HepG2 (cell line): ENCODE results near the gene KIF2C. TPM values are rescaled to one million over a fixed set of nuclear protein-coding genes. Genes with fewer than 3 reads are reported as not detected.

Experiments
- AKAP8 ChIP-seq: sonication (generic); formaldehyde crosslinking; IDR thresholded peaks from 2 replicates; pipeline ENCODE4 v1.5.1; 2020; ENCODE audit warnings: mild to moderate bottlenecking, missing genetic modification reagents
- ELF3 ChIP-seq: IDR thresholded peaks from 2 replicates; pipeline ENCODE4 v1.6.1; 2016; ENCODE audit warnings: missing genetic modification reagents, missing compliant biosample characterization
- HHEX ChIP-seq: IDR thresholded peaks from 2 replicates; pipeline ENCODE4 v1.6.1; 2016; ENCODE audit warnings: control low read depth
- HNF4A ChIP-seq: sonication (generic); formaldehyde crosslinking; IDR thresholded peaks from 2 replicates; pipeline ENCODE4 v1.4.0; 2020; ENCODE audit warnings: missing genetic modification reagents
- ISX ChIP-seq: sonication (generic); formaldehyde crosslinking; conservative IDR thresholded peaks from 2 replicates; pipeline ENCODE4 v1.5.0; 2020; ENCODE audit warnings: missing genetic modification reagents
- KMT2B ChIP-seq: IDR thresholded peaks from 2 replicates; pipeline ENCODE4 v1.6.1; 2016; ENCODE audit warnings: missing genetic modification reagents, missing compliant biosample characterization
- NBN ChIP-seq: fragments of 450-650 bp; conservative IDR thresholded peaks from 2 replicates; pipeline ENCODE4 v1.6.1; 2017
- NPAS2 ChIP-seq: sonication (generic); formaldehyde crosslinking; IDR thresholded peaks from 2 replicates; pipeline ENCODE4 v1.8.0; 2022; ENCODE audit warnings: mild to moderate bottlenecking, missing genetic modification reagents, borderline replicate concordance
- SAP130 ChIP-seq: IDR thresholded peaks from 2 replicates; pipeline ENCODE4 v1.6.1; 2016; ENCODE audit warnings: low read depth
- SRSF9 ChIP-seq: fragments of 200-400 bp; formaldehyde crosslinking; IDR thresholded peaks from 2 replicates; pipeline ENCODE4 v1.6.1; 2018; ENCODE audit warnings: borderline replicate concordance, mild to moderate bottlenecking, low read depth, low read length; ENCODE audit not compliant: insufficient read depth, poor library complexity, severe bottlenecking
- STAT5B ChIP-seq: sonication (generic); formaldehyde crosslinking; IDR thresholded peaks from 2 replicates; pipeline ENCODE4 v1.4.0; 2020; ENCODE audit warnings: missing genetic modification reagents
- TBX2 ChIP-seq: sonication (generic); formaldehyde crosslinking; IDR thresholded peaks from 2 replicates; pipeline ENCODE4 v1.5.0; 2020; ENCODE audit warnings: missing genetic modification reagents, mild to moderate bottlenecking, borderline replicate concordance
- ZNF207 ChIP-seq: fragments of 450-650 bp; IDR thresholded peaks from 2 replicates; pipeline ENCODE4 v1.6.1; 2016; ENCODE audit warnings: antibody characterized with exemption, borderline replicate concordance
- ZNF337 ChIP-seq: sonication (generic); formaldehyde crosslinking; IDR thresholded peaks from 2 replicates; pipeline ENCODE4 v1.5.1; 2020; ENCODE audit warnings: missing genetic modification reagents, low read depth, mild to moderate bottlenecking, borderline replicate concordance
- ZNF441 ChIP-seq: sonication (generic); formaldehyde crosslinking; IDR thresholded peaks from 2 replicates; pipeline ENCODE4 v1.7.0; 2021; ENCODE audit warnings: missing genetic modification reagents, borderline replicate concordance
- ZNF451 ChIP-seq: sonication (generic); formaldehyde crosslinking; IDR thresholded peaks from 2 replicates; pipeline ENCODE4 v1.5.0; 2020; ENCODE audit warnings: mild to moderate bottlenecking, missing genetic modification reagents
- ZNF543 ChIP-seq: sonication (generic); formaldehyde crosslinking; IDR thresholded peaks from 2 replicates; pipeline ENCODE4 v1.4.0; 2020; ENCODE audit warnings: mild to moderate bottlenecking, missing genetic modification reagents
- ZNF564 ChIP-seq: sonication (generic); formaldehyde crosslinking; IDR thresholded peaks from 2 replicates; pipeline ENCODE4 v1.8.1; 2023; ENCODE audit warnings: mild to moderate bottlenecking, missing genetic modification reagents
- ZNF776 ChIP-seq: sonication (generic); formaldehyde crosslinking; IDR thresholded peaks from 2 replicates; pipeline ENCODE4 v1.4.0; 2020; ENCODE audit warnings: mild to moderate bottlenecking, missing genetic modification reagents
- ZNF792 ChIP-seq: IDR thresholded peaks from 2 replicates; pipeline ENCODE4 v1.6.1; 2016
- ZSCAN25 ChIP-seq: sonication (generic); formaldehyde crosslinking; IDR thresholded peaks from 2 replicates; pipeline ENCODE4 v1.8.0; 2022; ENCODE audit warnings: mild to moderate bottlenecking, missing genetic modification reagents
- polyA plus RNA-seq, 8 experiments: library from polyadenylated mRNA; depleted of rRNA in 3 of 8; stranded (reverse) in 7 of 8; unstranded in 1 of 8; fragments of >200 nt; fragmentation: Illumina TruSeq in 4 of 8; extraction: Trizol in 4 of 8; gene quantifications; 2 replicates each; pipeline versions ENCODE4 v1.2.1 to v1.2.3, GENCODE V29; 2011 to 2016; ENCODE audit warnings: low read depth in 4 of 8, missing spikeins in 1 of 8, mixed read lengths in 1 of 8; ENCODE audit not compliant: insufficient read depth in 1 of 8
- total RNA-seq, 5 experiments: library from RNA; depleted of rRNA; stranded (reverse); fragments of >200 nt; fragmentation: Illumina TruSeq; extraction: Trizol; gene quantifications; 2 replicates each; pipeline ENCODE4 v1.2.3, GENCODE V29; 2016; ENCODE audit warnings: low read depth in 1 of 5
- TF ChIP-seq, protein P1 (sequence below): sonication (generic); formaldehyde crosslinking; IDR thresholded peaks from 2 replicates; pipeline ENCODE4 v1.4.0; 2020; ENCODE audit warnings: mild to moderate bottlenecking, missing genetic modification reagents, borderline replicate concordance
- TF ChIP-seq, protein P2 (sequence below): IDR thresholded peaks from 2 replicates; pipeline ENCODE4 v1.6.1; 2016
- TF ChIP-seq, protein P3 (sequence below): sonication (generic); formaldehyde crosslinking; IDR thresholded peaks from 2 replicates; pipeline ENCODE4 v1.4.0; 2020; ENCODE audit warnings: mild to moderate bottlenecking, missing genetic modification reagents

KIF2C gene
- total and polyA plus RNA-seq, 2 of the 13 experiments (the other 11 are each of a cell fraction or from before 2014, with no cell fraction given): 29.7 to 53.7 TPM

DNA sequence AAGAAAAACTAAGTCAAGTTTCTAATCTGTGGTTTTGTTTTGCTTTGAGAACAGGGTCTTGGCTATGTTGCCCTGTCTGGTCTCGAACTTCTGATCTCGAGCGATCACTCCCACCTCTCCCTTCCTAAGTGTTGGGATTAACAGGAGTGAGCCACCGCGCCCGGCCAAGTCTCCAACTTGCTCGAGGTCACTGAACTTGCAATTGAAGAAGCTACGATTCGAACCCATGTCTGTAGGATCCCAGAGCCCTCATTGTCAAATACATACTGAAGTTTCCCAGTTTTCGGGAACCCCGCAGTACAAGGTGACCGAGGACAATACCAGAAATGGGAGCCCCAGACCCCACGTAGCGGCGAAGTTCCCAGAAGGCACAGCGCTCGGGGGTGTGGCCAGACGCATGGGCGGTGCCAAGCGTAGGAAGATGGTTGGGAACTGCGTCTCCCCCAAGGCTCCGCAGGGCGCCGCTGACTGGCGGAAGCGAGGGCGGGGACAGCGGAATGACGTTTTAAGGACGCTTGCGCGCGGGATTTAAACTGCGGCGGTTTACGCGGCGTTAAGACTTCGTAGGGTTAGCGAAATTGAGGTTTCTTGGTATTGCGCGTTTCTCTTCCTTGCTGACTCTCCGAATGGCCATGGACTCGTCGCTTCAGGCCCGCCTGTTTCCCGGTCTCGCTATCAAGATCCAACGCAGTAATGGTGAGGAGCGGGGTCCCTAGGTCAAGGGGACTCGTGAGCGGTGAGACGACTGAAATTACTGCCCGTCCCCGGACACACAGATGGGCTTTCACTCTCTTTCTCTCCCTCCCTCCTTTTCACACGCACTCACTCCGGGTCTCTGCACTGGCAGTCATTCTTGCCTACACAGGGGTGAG is at the start of gene KIF2C (continued):
- TF ChIP-seq ZNF337 (CRISPR knock-in tag) (no peak), SRSF9 (no peak), ZNF441 (CRISPR knock-in tag) (no peak), SAP130 (peak; percentile 100), AKAP8 (no peak), ZNF207 (no peak), ELF3 (peak; percentile 62), STAT5B (CRISPR knock-in tag) (no peak; the same call in 1 of the 2 replicates), NBN (no peak), NPAS2 (CRISPR knock-in tag) (no peak), KMT2B (CRISPR knock-in tag) (0 out of 2 replicates have a peak, but pooled peaks have one; percentile 79), ZNF776 (CRISPR knock-in tag) (no peak), ZNF451 (CRISPR knock-in tag) (peak; percentile 23; the same call in 1 of the 2 replicates), ZNF564 (CRISPR knock-in tag) (0 out of 2 replicates have a peak, but pooled peaks have one; percentile 29), ISX (CRISPR knock-in tag) (0 out of 2 replicates have a peak, but pooled peaks have one; percentile 6), ZSCAN25 (CRISPR knock-in tag) (0 out of 2 replicates have a peak, but pooled peaks have one; percentile 33), HHEX (CRISPR knock-in tag) (no peak), ZNF543 (CRISPR knock-in tag) (0 out of 2 replicates have a peak, but pooled peaks have one; percentile 26), TBX2 (CRISPR knock-in tag) (peak; percentile 77), HNF4A (CRISPR knock-in tag) (no peak), ZNF792 (no peak)
- TF ChIP-seq, protein P1, sequence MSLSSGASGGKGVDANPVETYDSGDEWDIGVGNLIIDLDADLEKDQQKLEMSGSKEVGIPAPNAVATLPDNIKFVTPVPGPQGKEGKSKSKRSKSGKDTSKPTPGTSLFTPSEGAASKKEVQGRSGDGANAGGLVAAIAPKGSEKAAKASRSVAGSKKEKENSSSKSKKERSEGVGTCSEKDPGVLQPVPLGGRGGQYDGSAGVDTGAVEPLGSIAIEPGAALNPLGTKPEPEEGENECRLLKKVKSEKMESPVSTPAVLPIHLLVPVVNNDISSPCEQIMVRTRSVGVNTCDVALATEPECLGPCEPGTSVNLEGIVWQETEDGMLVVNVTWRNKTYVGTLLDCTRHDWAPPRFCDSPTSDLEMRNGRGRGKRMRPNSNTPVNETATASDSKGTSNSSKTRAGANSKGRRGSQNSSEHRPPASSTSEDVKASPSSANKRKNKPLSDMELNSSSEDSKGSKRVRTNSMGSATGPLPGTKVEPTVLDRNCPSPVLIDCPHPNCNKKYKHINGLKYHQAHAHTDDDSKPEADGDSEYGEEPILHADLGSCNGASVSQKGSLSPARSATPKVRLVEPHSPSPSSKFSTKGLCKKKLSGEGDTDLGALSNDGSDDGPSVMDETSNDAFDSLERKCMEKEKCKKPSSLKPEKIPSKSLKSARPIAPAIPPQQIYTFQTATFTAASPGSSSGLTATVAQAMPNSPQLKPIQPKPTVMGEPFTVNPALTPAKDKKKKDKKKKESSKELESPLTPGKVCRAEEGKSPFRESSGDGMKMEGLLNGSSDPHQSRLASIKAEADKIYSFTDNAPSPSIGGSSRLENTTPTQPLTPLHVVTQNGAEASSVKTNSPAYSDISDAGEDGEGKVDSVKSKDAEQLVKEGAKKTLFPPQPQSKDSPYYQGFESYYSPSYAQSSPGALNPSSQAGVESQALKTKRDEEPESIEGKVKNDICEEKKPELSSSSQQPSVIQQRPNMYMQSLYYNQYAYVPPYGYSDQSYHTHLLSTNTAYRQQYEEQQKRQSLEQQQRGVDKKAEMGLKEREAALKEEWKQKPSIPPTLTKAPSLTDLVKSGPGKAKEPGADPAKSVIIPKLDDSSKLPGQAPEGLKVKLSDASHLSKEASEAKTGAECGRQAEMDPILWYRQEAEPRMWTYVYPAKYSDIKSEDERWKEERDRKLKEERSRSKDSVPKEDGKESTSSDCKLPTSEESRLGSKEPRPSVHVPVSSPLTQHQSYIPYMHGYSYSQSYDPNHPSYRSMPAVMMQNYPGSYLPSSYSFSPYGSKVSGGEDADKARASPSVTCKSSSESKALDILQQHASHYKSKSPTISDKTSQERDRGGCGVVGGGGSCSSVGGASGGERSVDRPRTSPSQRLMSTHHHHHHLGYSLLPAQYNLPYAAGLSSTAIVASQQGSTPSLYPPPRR (CRISPR knock-in tag): 0 out of 2 replicates have a peak, but pooled peaks have one; percentile 48
- TF ChIP-seq, protein P2, sequence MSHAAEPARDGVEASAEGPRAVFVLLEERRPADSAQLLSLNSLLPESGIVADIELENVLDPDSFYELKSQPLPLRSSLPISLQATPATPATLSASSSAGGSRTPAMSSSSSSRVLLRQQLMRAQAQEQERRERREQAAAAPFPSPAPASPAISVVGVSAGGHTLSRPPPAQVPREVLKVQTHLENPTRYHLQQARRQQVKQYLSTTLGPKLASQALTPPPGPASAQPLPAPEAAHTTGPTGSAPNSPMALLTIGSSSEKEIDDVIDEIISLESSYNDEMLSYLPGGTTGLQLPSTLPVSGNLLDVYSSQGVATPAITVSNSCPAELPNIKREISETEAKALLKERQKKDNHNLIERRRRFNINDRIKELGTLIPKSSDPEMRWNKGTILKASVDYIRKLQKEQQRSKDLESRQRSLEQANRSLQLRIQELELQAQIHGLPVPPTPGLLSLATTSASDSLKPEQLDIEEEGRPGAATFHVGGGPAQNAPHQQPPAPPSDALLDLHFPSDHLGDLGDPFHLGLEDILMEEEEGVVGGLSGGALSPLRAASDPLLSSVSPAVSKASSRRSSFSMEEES (CRISPR knock-in tag): no peak
- TF ChIP-seq, protein P3, sequence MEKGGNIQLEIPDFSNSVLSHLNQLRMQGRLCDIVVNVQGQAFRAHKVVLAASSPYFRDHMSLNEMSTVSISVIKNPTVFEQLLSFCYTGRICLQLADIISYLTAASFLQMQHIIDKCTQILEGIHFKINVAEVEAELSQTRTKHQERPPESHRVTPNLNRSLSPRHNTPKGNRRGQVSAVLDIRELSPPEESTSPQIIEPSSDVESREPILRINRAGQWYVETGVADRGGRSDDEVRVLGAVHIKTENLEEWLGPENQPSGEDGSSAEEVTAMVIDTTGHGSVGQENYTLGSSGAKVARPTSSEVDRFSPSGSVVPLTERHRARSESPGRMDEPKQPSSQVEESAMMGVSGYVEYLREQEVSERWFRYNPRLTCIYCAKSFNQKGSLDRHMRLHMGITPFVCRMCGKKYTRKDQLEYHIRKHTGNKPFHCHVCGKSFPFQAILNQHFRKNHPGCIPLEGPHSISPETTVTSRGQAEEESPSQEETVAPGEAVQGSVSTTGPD (CRISPR knock-in tag): no peak
